HG02610 (cell line): ENCODE measurements around the gene SOBP.
"Not testable (repeated sequence)": the region's sequence is repeated elsewhere in the genome, so short reads cannot be mapped to it uniquely, and the experiment has no call there.

Source experiments
- ATAC-seq: cut with Tn5 transposase; IDR thresholded peaks from one replicate; pipeline ENCODE4 v1.9.1; 2021; ENCODE audit warnings: mild to moderate bottlenecking, moderate library complexity; ENCODE audit not compliant: unreplicated experiment

SOBP gene

DNA sequence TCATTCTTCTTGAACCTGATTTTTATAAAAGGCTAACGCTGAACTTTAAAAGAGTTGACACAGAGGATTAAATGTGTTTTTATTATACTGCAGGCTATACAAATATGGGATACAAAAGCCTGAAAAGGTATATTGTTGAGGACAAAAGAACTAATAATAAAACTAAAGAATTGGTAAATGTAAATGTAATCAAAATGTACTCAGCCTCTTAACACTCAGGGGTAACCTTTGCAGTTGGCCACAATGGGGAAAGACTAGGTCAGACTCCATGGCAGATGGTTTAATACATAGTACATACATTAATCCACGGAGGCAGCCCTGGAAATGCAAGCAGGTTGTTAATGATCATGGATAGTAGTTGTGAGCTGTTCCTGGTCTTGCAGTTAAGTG, 57.5 kb downstream of the SOBP start:
- no peak for ATAC-seq

- no peak for ATAC-seq
Measured at GRCh38 chr6:107550241-107550840, 60.4 kb downstream of the SOBP start.

- no peak for ATAC-seq
Measured at GRCh38 chr6:107550906-107551305, 61.0 kb downstream of the SOBP start.

DNA sequence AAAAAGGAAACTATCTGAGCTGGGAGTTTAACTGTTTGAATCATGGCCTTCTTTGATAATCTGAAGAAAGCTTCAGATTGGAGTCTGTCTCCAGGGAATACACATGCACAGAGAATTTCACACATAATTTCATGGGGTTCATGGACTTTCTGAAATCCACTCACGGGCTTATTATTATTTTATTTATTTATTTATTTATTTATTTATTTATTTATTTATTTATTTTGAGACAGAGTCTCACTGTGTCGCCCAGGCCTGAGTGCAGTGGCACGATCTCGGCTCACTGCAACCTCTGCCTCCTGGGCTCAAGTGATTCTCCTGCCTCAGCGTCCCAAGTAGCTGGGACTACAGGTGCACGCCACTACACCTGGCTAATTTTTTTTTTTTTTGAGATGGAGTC, 63.2 kb downstream of the SOBP start:
- ATAC-seq, result not testable (repeated sequence)

GRCh38 chr6:107554326-107554725, 64.4 kb downstream of the SOBP start:
- no peak for ATAC-seq

DNA sequence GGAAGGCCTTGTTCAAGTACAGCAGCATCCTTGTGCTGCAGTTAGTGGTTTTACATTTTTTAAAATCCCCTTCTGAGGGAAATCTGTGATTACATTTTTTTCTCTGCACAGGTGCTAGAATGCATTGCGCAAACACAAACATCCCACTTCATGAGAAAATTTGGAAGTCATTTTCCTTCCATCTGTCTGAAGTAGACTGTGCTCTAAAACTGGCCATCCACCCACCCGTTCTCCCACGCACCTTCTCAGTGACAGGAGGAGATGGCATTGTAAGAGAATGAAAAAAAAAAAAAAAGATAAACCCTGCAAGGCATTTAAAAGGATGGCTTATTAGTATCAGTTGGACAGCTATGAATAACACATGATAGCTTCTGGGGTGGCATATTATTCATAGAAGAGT, 65.0 kb downstream of the SOBP start:
- no peak for ATAC-seq

DNA sequence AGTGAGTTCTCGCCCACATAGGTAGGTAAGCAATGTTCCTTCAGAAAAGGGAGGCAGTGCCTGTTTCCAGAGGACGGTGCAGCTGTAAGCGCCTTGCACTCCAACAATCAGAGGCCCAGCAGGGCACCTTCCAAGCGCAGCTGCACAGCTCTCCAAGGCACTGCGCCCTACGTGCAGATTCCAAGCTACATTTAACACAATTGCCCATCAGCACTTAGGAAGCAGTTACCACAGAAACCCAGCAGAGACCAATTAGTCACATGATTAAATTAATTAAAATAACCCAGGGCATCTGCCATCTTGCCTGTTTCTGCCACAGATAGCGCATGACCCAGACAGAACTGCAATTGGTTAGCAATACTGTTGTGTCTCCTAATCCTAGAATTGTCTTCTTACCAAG, 65.5 kb downstream of the SOBP start:
- no peak for ATAC-seq

DNA sequence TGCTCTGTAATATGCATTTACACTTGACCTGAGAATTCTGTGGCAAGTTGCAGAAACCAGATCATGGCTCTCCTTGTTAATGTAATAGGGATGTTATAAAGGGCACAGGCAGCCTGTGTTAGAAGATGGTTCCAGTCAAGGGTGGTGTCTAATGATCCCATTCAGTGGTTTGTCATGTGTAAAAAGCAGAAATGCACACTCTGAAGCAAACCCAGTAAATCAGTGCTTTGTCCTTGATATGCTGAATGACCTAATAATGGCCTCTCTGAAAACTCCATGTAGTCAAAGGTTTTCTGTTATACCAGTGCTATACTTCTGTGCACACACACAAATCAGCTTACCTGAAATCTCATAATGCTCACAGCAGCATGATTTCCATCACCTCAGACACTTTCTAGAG, 66.2 kb downstream of the SOBP start:
- no peak for ATAC-seq

DNA sequence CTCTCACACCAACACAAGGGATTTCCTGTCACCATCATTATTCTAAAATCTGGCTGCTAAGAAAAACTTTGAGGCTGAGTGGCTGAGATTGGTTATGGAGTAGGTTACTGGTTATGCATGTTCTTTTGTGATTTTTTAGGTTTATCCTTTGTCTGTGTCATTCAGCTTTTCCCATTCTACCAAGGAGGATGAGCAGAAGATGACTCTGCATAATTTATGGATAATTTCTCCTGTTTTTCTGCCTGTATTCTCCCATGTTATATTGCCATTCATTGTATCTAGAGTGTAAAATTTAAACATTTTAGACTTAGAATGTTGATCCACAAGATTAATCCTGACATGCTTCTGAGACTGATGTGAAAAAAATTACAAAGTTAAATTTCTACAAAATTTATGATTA, 67.8 kb downstream of the SOBP start:
- ATAC-seq, result no peak

DNA sequence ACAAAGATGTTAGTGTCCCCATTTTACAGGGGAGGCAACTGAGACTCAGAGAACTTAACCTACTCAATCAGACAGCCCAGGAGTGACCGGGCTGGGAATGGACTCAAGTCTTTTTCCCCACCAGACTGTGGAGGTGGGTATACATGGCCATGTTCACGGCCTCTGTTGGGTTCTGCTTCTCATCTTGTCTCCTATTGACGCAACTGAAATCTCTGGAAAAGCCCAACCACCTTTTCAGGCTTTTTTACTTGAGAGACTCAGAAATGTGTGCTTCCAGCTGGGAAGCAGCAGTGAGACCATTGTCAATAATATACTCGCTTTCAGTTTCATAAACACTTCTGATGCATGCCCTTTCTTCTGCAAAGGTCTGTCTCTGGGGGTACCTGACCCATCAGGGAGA, 70.7 kb downstream of the SOBP start:
- ATAC-seq, result no peak

DNA sequence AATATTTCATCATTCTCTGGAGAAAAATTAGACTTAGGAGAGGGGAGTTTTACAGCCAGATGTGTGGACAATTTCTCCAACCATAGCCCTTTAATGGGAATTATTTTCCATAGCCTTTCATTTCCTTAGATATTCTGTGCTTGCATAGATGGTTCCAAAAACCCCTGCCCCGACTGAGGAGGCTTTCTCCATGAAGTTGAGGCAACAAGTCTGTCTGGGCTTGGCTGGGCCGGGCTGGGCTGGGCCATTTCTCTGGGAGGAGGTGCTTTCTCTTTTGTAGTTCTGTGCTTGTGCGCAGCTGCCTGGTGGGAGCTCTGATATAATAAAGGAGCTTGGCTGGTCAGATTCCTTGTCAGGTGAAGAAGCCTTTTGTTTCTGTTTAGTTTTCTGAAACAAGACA, 71.4 kb downstream of the SOBP start:
- no peak for ATAC-seq

GRCh38 chr6:107563694-107564588, 74.0 kb downstream of the SOBP start:
- ATAC-seq, result no peak

DNA sequence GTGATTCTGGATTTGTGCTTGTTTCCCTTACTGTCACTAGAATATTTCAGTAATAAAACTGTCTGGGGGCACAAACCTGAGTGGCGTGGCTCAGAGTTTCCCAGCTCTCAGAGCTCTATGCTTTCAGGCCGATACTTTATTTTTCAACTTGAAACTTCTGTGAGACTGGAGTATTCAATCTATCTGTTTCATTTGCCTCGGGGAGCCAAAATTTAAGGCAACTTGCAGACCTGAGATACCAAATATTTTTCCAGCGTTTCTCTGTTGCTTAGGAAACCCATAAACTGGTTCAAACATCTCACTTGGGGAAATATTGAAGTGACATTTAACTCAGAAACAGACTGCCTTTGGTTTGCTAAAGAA, 74.7 kb downstream of the SOBP start:
- no peak for ATAC-seq

DNA sequence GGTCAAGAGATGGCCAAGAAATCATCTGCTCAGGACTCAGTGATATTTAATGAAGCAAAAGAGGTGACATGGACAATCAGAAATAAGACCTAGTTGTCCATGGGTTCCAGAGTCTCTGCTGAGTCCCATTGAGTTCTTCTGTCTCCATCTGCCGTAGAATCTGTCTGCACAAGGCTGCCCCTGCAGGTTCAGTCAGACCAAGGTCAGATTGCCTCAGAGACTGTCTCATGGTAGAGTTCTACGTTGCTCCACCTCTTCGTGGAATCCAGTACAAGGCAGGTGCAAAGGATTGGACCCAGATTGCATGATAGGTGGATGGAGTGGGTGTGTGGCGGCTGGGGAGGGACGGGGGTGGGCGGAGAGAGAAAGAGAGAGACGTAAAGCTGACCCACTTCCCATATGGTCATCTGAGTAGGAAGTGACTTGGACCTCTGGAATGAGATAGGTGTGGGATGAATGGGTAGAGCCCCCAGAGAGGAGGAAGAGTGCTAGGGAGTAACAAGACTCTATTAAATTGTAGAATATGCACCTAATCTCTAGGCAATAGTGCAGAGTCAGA, 75.3 kb downstream of the SOBP start:
- ATAC-seq, result no peak

- ATAC-seq, result no peak
Measured at GRCh38 chr6:107567643-107568042, 77.7 kb downstream of the SOBP start.

GRCh38 chr6:107569473-107569872, 79.6 kb downstream of the SOBP start:
- no peak for ATAC-seq

- ATAC-seq, result no peak
Measured at GRCh38 chr6:107571354-107571753, 81.4 kb downstream of the SOBP start.

GRCh38 chr6:107572886-107573285, 83.0 kb downstream of the SOBP start:
- no peak for ATAC-seq

- ATAC-seq, result no peak
Measured at GRCh38 chr6:107574856-107575255, 84.9 kb downstream of the SOBP start.

GRCh38 chr6:107576852-107577251, 86.9 kb downstream of the SOBP start:
- ATAC-seq, result no peak

DNA sequence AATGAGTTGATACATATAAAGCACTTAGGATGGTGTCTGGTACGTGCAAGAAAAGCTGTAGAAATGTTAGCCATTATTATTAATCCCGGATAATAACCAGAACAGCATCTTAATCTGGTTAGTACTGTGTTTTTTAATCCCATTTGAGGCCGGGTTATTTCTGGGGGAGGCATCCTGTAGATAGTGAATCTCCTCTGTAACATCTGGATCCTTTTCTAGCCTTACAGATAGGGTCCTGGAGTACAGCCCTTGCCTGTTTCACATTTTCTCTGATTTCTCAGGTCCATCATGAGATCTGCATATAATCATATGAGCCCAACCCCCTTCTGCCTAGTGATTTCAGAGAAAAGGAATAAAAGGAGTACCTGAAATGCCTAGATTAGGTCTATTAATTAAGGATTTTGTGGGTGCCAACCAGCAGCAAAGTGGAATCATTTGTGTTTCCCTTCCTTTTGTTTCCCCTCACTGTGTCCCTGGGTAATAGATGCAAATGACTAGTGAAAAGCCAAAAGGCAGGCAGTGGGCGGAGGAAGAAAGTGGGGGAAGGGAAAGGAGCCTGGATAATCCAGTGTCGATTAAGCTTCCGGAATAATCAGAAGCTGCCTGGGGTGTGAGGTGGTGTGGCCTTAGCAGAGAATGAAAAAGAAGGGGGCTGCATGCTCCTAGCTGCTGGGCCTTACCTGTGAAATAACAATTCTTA, 88.9 kb downstream of the SOBP start:
- no peak for ATAC-seq
